ENCODE measurements around the gene CD300H.
"Not testable (repeated sequence)": the region's sequence is repeated elsewhere in the genome, so short reads cannot be mapped to it uniquely, and the experiment has no call there.

Gene CD300H

GRCh38 chr17:74598346-74599022 lies 31.2 kb upstream of the CD300H start:
- no peak for TF ChIP-seq ZNF274 (IDR thresholded peaks at IDR 0.05; ENCODE audit: low read depth, low read length)
- no peak overlapping the region for H3K4me3 ChIP-seq (ENCODE audit: low read length)

GRCh38 chr17:74597069-74597790 lies 29.9 kb upstream of the CD300H start:
- no peak for TF ChIP-seq ZNF274 (IDR thresholded peaks at IDR 0.05; ENCODE audit: low read depth, low read length)
- no peak overlapping the region for H3K4me3 ChIP-seq (ENCODE audit: low read length)

GRCh38 chr17:74595037-74595750 lies 27.9 kb upstream of the CD300H start:
- H3K4me3 ChIP-seq (ENCODE audit: low read length) = no peak overlapping the region
- no peak for TF ChIP-seq ZNF274 (IDR thresholded peaks at IDR 0.05; ENCODE audit: low read depth, low read length)

- no peak for TF ChIP-seq ZNF274 (IDR thresholded peaks at IDR 0.05; ENCODE audit: low read depth, low read length)
- no peak within 1 kb of the TSS for H3K4me3 ChIP-seq (ENCODE audit: low read length)
These were observed 25.0 kb upstream of the CD300H start, which contains the start of gene CD300LD for GRCh38 chr17:74592087-74592990. CD300LD (minus strand) TSS chr17:74592283; CDS start chr17:74592202, 81 bp downstream.

GRCh38 chr17:74591503-74591902 lies 24.2 kb upstream of the CD300H start:
- TF ChIP-seq ZNF274 (IDR thresholded peaks at IDR 0.05; ENCODE audit: low read depth, low read length) = no peak
- no peak overlapping the region for H3K4me3 ChIP-seq (ENCODE audit: low read length)

GRCh38 chr17:74585711-74586110 lies 18.4 kb upstream of the CD300H start:
- TF ChIP-seq ZNF274 (IDR thresholded peaks at IDR 0.05; ENCODE audit: low read depth, low read length) = no peak
- no peak overlapping the region for H3K4me3 ChIP-seq (ENCODE audit: low read length)

- H3K4me3 ChIP-seq (ENCODE audit: low read length) = no peak overlapping the region
- TF ChIP-seq ZNF274 (IDR thresholded peaks at IDR 0.05; ENCODE audit: low read depth, low read length) = no peak
These were observed 17.2 kb upstream of the CD300H start for GRCh38 chr17:74584292-74585060.

- TF ChIP-seq ZNF274 (IDR thresholded peaks at IDR 0.05; ENCODE audit: low read depth, low read length) = no peak
- no peak overlapping the region for H3K4me3 ChIP-seq (ENCODE audit: low read length)
These were observed 15.3 kb upstream of the CD300H start for GRCh38 chr17:74582633-74583032.

- TF ChIP-seq ZNF274 (IDR thresholded peaks at IDR 0.05; ENCODE audit: low read depth, low read length) = no peak
- H3K4me3 ChIP-seq (ENCODE audit: low read length) = no peak overlapping the region
These were observed 12.6 kb upstream of the CD300H start for GRCh38 chr17:74579900-74580299.

GRCh38 chr17:74578979-74579378 lies 11.7 kb upstream of the CD300H start:
- no peak for TF ChIP-seq ZNF274 (IDR thresholded peaks at IDR 0.05; ENCODE audit: low read depth, low read length)
- no peak overlapping the region for H3K4me3 ChIP-seq (ENCODE audit: low read length)

- no peak for TF ChIP-seq ZNF274 (IDR thresholded peaks at IDR 0.05; ENCODE audit: low read depth, low read length)
- H3K4me3 ChIP-seq (ENCODE audit: low read length) = no peak overlapping the region
These were observed 7.3 kb upstream of the CD300H start for GRCh38 chr17:74574489-74575142.

- not testable (repeated sequence) for H3K4me3 ChIP-seq (ENCODE audit: low read length)
These were observed 6.3 kb upstream of the CD300H start for GRCh38 chr17:74573635-74574034.

- TF ChIP-seq ZNF274 (IDR thresholded peaks at IDR 0.05; ENCODE audit: low read depth, low read length) = no peak
These were observed 5.9 kb upstream of the CD300H start for GRCh38 chr17:74573169-74573568.

More at GRCh38 chr17:74573169-74573568, 5.9 kb upstream of the CD300H start:
- no peak overlapping the region for H3K4me3 ChIP-seq (ENCODE audit: low read length)
